GM18502 (cell line): Measurements from ENCODE around the gene NBEAL2.
"Not testable (repeated sequence)": the region's sequence is repeated elsewhere in the genome, so short reads cannot be mapped to it uniquely, and the experiment has no call there.

Experiments
- ATAC-seq: cut with Tn5 transposase; IDR thresholded peaks from one replicate; pipeline ENCODE4 v1.9.1; 2021; ENCODE audit warnings: mild to moderate bottlenecking; ENCODE audit not compliant: unreplicated experiment, poor library complexity

NBEAL2 gene

DNA sequence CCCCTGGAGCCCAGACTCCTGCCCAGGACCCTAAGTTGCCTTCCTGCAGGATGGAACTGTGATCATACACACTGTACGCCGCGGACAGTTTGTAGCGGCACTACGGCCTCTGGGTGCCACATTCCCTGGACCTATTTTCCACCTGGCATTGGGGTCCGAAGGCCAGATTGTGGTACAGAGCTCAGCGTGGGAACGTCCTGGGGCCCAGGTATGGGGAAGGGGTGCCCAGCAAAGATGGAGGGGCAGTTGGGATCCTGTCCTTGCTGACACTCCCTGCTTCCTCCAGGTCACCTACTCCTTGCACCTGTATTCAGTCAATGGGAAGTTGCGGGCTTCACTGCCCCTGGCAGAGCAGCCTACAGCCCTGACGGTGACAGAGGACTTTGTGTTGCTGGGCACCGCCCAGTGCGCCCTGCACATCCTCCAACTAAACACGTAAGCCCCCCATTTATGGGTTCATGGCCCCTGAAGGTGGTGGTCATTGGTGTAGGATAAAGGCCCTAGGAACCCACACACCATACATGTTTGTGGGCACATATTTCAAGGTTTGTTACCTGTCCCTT lies 28.8 kb downstream of the NBEAL2 start:
- no peak for ATAC-seq

DNA sequence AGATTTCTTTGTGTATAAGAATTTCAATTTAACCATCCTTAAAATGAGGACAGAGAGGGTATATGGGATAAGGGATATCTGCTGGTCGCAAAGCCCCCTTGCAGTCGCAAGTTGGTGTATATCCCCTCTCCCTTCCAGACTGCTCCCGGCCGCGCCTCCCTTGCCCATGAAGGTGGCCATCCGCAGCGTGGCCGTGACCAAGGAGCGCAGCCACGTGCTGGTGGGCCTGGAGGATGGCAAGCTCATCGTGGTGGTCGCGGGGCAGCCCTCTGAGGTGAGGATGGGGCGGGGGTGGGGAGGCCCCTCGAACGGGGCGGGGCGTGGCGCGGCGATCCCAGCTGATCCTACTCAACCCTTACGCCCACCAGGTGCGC lies 29.4 kb downstream of the NBEAL2 start:
- no peak for ATAC-seq

DNA sequence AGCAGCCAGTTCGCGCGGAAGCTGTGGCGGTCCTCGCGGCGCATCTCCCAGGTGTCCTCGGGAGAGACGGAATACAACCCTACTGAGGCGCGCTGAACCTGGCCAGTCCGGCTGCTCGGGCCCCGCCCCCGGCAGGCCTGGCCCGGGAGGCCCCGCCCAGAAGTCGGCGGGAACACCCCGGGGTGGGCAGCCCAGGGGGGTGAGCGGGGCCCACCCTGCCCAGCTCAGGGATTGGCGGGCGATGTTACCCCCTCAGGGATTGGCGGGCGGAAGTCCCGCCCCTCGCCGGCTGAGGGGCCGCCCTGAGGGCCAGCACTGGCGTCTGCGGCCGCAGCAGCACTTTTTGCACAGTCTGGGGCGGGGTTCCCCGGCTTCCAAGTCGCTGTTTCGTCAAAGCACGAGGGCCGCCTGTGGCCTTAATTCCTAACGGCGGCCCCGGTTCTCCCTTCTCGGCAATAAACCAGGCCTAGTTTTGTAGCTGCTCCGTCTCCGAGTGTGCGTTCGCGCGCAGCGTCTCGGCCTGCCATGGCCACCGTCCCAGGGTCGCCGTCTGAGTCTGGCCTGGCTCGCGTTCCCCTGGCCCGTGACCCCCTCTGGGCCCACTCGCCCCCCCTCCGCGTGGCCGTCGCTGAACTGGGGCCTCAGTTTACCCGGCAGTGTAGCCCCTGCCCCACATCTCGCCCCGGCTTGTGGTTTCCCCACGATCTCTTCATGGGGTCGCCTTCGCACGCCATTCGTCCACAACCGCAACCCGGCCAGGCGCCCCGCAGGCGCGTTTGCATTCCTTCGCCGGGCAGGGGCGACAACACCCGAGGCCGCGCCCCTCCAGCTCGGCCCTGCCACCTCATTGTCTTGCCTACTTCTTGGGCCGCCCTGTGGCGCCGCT lies 30.0 kb downstream of the NBEAL2 start:
- ATAC-seq = peak; percentile 66

DNA sequence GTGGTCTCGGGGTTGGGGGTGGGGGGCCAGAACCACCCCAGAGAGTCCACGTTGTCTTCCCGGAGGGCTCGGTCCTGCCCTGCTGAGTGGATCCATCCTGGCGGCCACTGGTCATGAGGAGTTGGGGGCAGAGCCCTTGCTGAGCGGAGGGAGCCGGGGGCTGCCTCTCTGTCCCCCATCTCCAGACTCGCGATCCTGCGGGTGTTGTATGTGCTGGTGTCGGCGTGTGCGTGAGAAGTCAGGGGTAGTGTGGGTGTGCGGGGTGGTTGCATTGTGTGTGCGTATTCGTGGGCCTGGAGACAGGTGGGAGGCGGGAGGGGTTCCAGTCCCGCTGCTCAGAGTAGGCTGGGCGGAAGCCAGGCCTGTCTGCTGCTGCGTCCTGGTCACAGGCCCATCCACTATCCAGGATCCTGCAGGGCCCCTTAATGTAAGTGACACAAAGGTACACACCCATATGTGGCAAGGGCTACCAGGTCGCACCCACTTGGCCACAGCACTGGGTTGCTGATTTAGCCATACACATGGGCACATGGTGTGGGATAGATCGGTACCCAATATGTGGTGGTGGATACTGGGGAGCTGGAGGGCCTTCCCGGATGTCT lies 30.7 kb downstream of the NBEAL2 start:
- ATAC-seq = no peak

DNA sequence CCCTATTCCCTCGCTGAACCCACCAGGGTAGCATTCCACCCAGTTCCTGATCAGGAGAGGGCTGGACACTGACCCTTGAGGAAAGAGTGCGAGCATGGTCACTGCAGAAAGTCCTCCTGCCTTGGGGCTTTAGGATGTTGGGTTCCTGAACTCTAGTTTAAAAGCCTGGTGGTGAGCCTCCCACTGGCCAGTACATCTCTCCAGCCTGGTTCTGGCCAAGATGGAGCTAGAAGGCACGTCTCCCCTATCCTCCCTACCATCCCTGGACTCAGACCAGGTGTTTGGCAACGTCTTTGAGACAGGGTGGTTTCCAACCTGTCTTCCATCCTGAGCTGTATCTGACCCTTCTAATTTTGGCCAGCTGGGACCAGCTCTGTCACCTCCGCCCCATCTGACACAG lies 31.4 kb downstream of the NBEAL2 start:
- no peak for ATAC-seq

DNA sequence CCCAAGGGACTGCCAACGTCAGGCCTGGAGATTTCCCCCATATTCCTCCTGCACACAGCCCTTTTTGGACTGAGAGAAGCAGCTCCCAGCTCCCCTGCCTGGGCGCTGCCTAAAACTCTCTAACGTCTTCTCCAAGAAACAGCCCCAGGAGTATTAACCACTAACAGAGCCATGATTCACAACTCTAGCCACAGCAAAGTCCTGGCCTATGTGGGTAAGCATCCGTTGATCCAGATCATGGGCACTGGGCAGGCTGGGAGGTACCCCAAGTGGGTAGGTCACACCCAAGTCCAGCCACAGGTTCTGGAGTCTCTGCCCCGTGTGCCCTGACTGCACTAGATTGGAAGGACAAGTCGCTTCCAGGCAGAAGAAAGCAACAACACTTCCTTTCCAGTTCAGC lies 31.9 kb downstream of the NBEAL2 start:
- no peak for ATAC-seq

DNA sequence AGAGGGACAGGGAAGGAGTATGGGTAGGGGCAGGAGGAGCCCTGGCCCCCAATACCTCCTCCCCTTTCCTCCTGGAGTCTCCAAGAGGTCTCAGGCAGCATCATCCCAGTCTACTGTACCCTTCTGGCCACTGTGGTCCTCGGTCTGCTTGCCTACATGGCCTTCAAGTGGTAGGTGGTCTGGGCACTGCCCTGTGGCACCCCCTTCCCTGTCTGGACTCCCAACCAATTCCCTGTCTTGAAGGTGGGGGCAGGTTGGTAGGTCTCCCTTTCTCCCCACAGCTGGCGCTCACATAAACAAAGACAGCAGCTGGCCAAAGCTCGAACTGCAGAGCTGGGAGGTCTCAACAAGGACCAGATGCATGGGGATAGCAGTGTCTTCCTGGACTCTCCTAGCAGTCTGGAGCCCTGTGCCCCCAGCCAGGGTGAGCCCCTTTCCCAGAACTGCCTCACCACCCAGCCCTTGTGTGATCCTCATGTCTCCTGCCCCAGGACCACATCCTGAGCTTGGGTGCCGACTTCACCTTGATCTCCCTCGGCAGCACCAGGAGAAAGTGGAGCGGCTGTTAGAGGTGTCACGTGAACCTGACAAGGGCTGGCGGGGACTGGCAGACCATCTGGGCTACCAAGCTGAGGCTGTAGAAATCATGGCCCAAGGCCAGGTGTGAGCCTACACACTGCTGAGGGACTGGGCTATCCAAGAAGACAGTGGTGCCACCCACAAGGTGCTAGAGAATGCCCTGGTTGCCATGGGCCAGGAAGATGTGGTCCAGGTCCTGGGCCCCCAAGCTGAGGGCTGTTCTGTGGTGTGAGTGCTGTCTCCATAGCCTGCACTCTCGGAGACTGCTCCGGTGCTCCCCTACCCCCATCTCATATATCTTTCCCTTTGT lies 33.1 kb downstream of the NBEAL2 start:
- ATAC-seq = no peak

DNA sequence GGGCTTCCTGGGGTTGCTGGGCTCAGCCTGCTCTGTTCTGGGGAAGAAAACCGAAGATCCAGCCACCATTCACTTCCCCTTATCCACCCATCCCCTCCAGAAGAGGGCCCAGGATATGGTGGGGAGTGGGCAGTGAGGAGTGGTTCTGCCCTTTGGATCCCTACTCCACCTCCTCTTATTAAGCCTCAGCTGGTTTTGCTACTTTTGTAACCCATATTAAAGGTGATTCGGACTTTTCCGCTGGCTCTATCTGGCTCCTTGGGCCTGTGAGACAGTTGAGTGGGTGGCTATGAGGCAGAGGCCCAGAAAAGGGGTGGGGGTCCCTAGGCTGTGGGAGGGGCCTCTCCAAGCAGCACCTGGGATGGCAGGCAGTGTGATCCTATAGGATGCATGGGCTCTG lies 33.8 kb downstream of the NBEAL2 start:
- no peak for ATAC-seq

DNA sequence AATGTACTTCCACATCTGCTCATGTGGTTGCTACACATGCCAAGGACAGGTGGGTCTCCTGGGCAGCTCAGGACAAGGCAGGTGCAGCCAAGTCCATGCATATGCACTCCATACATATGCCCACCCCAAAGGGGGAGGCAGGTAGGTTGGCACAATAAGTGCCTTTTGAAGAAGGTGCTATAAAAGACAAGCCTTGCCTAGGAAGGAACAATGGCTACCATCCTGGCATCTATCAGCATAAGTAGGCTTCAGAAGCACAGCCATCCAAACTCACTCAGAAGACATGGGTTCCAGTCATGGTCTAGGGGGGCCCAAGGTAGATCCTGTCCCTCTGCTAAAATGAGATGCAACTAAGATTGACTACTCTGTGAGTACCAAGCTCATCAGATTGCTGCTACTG lies 34.6 kb downstream of the NBEAL2 start:
- ATAC-seq = no peak

DNA sequence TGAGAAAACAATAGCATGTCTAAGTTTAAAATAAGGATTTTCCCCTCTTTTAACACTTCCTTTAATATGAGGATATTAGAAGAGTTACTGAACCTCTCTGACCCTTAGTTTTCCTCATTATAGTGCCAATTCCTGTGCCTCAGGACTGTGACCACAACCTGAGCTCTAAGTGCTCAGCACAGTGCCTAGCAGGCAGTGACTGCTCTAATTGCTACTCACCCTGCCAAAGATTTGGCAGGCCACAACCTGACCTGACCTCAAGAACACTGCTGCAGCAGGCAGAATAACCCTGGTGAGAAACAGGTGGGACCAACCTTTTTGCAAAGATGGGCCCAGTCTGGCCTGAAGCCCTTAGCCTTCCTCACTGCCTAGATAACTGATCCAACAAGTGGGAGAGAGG lies 35.7 kb downstream of the NBEAL2 start:
- ATAC-seq = no peak

DNA sequence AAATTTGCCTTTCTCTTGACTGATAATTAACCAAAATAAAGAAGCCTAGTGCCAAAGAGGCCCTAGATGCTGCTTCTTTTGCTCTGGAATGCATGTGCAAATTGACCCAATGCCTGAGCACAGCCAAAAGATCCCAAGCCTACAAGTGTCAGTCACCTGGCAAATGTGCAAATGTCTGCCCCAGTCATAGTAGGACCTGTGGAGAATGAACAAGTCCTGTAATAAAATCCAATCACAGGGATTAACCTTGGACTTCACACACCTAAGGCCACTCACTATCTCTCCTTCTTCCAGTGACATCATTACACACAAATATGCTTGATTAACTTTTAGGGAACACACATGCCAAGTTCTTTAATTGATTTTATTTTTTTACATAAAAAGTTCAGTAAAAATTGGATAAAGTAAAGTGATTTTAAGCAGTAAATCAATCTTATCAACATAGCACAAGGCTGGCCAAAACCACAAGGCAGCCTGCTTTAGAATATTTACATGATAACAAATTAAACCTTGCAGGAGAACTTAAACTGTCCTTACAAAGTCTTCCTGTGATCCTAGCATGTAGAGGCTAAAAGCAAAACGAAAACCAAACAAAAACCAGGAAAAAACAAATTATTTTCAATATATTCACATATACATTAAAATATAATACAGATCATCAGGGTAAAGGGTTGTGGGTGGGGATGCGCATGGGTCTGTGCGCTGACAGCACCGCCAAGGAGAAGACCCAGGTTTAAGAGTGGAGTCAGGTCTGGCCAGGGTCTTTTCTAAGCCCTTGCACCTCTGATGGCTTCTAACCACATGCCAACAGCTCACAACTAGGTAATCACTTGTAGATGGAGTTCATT lies 36.8 kb downstream of the NBEAL2 start:
- no peak for ATAC-seq

DNA sequence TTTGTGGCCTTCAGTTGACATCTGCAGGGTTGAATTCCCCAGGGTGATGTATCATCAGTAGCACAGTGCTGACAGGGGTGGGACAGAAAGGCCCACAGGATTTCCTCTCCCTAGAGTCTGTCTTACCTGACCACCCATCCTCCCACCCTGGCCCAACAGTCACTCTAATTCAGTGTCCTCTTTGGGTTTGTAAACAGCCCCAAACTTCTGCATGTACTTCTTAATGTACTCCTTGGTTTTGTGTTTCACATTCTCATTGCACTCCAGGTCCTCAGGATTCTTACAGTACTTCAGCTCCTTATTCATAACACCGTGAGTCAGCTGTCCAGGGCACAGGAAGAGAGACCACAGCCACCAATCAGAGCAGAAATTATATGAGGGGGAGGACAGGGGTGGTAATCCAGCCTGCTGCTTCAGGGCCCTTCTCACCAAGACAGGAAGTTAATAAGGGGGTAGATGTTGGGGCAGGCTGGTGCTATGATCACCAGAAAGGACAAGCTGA lies 37.5 kb downstream of the NBEAL2 start:
- ATAC-seq = peak; percentile 44

DNA sequence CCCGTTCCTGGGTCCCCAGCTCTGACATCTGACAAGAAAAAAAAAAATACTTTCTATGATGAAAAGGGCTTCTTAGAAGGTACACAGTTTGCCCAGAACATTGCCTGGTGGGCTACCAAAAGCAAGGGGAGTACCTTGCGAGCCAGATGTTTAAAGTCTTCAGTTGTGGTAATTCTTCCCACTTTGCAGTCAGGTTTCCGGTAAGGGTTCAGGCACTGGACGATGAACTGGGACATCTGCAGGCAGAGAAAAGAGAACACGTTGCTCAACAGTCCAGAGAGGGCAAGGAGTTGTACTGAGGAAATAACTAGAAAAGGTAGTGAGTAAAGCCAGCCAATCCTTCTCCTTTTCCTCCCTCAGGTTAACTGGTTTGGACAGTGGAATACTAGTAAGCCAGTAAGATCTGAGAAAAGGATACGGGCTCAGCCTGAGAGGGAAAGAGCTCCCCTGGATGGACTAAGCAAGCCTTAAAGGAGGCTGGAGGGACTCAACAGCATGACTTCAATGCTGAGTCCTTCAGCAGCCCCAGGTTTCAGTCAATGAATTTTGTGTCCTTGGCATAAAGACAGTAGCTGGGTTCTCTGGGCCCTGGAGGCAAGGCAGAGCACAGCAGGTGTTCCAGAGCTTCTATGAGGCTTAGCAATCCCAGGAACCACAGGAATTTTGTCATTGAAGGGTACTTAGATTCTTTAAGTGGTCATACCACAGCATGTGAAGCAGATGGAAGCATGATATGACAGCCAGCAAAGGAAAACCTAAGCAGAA lies 38.2 kb downstream of the NBEAL2 start:
- ATAC-seq = no peak

DNA sequence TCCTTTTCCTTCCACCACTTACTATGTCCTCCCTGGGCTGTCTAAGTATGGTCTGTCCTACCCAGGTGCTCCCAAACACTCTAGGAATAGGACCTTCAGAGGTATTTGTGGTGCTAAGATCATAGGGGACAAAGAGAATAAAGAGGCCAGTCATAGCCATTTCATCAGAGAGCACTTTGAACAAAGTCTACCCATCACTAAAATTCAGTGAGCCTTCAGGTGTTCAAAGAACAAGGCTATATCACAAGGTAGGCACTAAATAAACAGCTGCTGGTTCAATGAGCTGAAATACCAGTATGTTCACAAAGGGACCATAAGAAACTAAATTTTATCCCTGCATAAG lies 38.8 kb downstream of the NBEAL2 start:
- ATAC-seq = no peak

DNA sequence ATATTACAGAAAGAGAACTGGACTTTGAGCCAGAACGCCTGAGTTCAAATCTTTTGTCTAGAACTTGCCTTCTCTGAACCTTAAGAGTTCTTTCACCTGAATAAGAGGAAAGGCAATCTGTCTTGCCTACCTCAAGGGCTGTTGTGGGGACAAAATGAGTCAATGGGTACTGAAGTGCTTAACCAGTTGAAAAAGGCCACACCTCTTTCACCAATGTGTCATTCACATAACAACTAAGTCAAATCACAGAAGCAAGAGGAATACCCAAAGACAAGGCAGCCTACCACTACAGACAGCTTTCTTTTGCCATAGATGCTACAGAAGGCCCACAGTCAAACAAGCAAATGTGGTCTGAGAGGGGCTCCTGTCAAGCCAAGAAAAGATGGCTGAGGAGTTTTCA lies 39.7 kb downstream of the NBEAL2 start:
- no peak for ATAC-seq

DNA sequence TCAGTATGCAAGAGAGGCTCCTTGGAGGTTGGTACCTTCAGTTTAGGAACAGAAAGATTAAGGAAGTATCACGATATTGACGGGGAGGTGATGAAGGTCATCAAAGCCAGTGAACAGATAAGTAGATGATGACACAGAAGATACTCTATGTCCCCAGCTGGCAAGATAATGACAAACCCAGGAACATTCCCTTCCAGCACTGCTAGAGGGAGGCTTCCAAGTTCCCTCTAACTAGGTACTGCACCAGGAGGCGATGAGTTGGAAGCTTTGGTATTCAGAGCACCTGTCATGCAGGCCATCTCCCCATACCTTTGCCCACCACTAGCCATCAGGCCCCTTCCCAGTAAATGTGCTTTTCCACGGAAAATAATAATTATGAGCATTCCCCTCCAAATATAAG lies 40.8 kb downstream of the NBEAL2 start:
- ATAC-seq = no peak

DNA sequence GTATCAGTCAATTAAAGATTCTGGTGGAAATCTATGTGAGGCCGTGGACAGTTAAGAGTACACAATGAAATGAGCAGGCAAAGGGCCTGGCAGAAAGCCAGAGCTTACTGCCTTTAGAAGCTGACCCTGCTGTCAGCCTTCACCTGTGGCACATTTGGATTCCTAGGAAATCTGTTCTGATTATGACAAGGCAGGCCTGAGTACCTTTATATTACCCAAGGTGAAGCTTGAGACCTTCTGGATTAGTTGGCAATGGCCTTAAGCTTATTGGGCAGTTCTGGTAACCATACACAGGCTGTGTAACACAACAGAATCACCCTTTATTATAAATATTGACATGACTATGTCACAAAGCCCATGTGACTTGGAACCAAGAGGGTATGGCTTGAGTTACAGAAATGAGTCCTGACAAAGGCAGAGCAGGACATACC lies 43.2 kb downstream of the NBEAL2 start:
- ATAC-seq = no peak

DNA sequence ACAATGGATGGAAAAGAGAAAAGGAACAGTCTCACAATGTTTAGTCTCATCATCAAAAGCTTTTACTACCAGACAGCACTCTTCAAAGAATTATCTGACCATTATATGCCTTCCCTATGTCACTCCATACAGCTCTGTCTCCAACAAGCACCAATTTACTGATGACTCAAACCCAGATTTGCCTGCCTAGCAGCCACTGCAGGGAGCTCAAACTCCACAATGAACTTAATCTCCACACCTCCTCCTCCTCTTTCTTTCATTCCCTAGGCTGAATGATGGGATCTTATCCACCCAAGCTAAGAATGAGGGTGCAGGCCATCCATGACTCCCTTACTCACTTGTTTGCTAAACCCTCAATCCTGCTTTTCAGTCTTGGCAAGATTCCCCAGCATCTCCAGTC lies 45.5 kb downstream of the NBEAL2 start:
- ATAC-seq = no peak

DNA sequence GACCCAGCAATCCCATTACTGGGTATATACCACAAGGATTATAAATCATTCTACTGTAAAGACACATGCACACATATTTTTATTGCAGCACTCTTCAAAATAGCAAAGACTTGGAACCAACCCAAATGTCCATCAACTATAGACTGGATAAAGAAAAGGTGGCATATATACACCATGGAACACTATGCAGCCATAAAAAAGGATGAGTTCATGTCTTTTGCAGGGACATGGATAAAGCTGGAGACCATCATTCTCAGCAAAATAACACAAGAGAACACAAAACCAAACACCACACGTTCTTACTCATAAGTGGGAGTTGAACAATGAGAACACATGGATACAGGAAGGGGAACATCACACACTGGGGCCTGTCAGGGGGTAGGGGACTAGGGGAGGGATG lies 47.0 kb downstream of the NBEAL2 start:
- ATAC-seq = not testable (repeated sequence)
